A673 (cell line): ENCODE results near the gene H19. TPM values are rescaled to one million over a fixed set of nuclear protein-coding genes. Genes with fewer than 3 reads are reported as not detected.

Source experiments
- BruUV-seq: library from RNA; stranded (reverse); fragments of 400-500 nt; replicated peaks from 2 replicates; lab custom pipeline; 2021; lab: Mats Ljungman, UMichigan
- CTCF ChIA-PET: fragments of 300-600 bp; sonication (Branson Sonifier 250); formaldehyde crosslinking; loops from one replicate; lab custom pipeline; 2022; ENCODE audit warnings: antibody characterized with exemption; lab: Charles Lee
- POLR2A ChIA-PET: fragments of 300-600 bp; sonication (Branson Sonifier 250); formaldehyde crosslinking; loops from one replicate; lab custom pipeline; 2022; ENCODE audit warnings: antibody characterized with exemption; ENCODE audit not compliant: low non-redundant PET; lab: Charles Lee
- DNase-seq: peaks from one replicate; pipeline ENCODE4 v3.0.0-alpha.2; 2015; ENCODE audit warnings: low spot score
- H3K27ac ChIP-seq: fragments of 200-600 bp; sonication (generic); 2 replicates; pipeline ENCODE4 v1.5.1; 2016; ENCODE audit warnings: mixed run types, low read depth, mild to moderate bottlenecking, mixed read lengths, antibody characterized with exemption, low read length; ENCODE audit not compliant: poor library complexity, severe bottlenecking
- H3K27me3 ChIP-seq: fragments of 200-600 bp; sonication (generic); replicated peaks from 2 replicates; pipeline ENCODE4 v1.6.1; 2017; ENCODE audit warnings: mixed run types, low read depth, mild to moderate bottlenecking, mixed read lengths, antibody characterized with exemption, low read length; ENCODE audit not compliant: insufficient read depth, poor library complexity
- H3K36me3 ChIP-seq: fragments of 200-600 bp; sonication (generic); 2 replicates; pipeline ENCODE4 v1.6.1; 2016; ENCODE audit warnings: mixed run types, mild to moderate bottlenecking, mixed read lengths, antibody characterized with exemption, low read length; ENCODE audit not compliant: insufficient read depth, poor library complexity, severe bottlenecking
- H3K4me1 ChIP-seq: fragments of 200-600 bp; sonication (generic); 2 replicates; pipeline ENCODE4 v1.6.1; 2017; ENCODE audit warnings: mixed run types, mild to moderate bottlenecking, mixed read lengths, antibody characterized with exemption, low read length; ENCODE audit not compliant: insufficient read depth, poor library complexity, severe bottlenecking
- H3K4me3 ChIP-seq: fragments of 200-600 bp; sonication (generic); 2 replicates; pipeline ENCODE4 v1.5.1; 2016; ENCODE audit warnings: low read depth, mixed run types, mild to moderate bottlenecking, mixed read lengths, low read length; ENCODE audit not compliant: poor library complexity, severe bottlenecking
- H3K9me3 ChIP-seq: fragments of 200-600 bp; sonication (generic); 2 replicates; pipeline ENCODE4 v1.6.1; 2016; ENCODE audit warnings: mixed run types, low read depth, mild to moderate bottlenecking, mixed read lengths, antibody characterized with exemption, low read length; ENCODE audit not compliant: poor library complexity, severe bottlenecking
- CTCF ChIP-seq: fragments of 300-800, 200-600 bp; sonication (generic); conservative IDR thresholded peaks from 2 replicates; pipeline ENCODE4 v1.5.1; 2017; ENCODE audit warnings: low read depth, mild to moderate bottlenecking, antibody characterized with exemption, low read length, moderate library complexity, mixed read lengths
- EZH2 ChIP-seq: fragments of 200-600 bp; sonication (generic); IDR thresholded peaks from 2 replicates; pipeline ENCODE4 v1.6.1; 2017; ENCODE audit warnings: borderline replicate concordance, low read depth, mild to moderate bottlenecking, mixed read lengths, antibody characterized with exemption, low read length; ENCODE audit not compliant: poor library complexity, severe bottlenecking
- intact Hi-C: fragments of 100-400 bp; cut with micrococcal nuclease; formaldehyde crosslinking; loops from one replicate; pipeline ENCODE4 v1.10.0; 2022; ENCODE audit not compliant: unreplicated experiment
- total RNA-seq: library from RNA; stranded (reverse); gene quantifications from 2 replicates; pipeline ENCODE4 v1.2.3, GENCODE V29; 2021

H19 gene
- total RNA-seq, 1 experiment from 2014 or later: not detected

- BruUV-seq: no TSS peak
- Histone ChIP-seq H3K4me3 (no peak overlapping the region), H3K36me3 (no peaks in the 10 kb centered on the region), H3K27me3 (no peaks in the 10 kb centered on the region), H3K4me1 (no peaks in the 10 kb centered on the region), H3K27ac (no peak overlapping the region), H3K9me3 (no peaks in the 10 kb centered on the region)
- intact Hi-C loops: no loop called here
- TF ChIP-seq EZH2: no peak
- TF ChIP-seq CTCF: no peak
- DNase-seq: no peak
- POLR2A ChIA-PET: no interaction called here
- CTCF ChIA-PET: no interaction called here
Measured at GRCh38 chr11:1952806-1953482, 44.7 kb downstream of the H19 start.

DNA sequence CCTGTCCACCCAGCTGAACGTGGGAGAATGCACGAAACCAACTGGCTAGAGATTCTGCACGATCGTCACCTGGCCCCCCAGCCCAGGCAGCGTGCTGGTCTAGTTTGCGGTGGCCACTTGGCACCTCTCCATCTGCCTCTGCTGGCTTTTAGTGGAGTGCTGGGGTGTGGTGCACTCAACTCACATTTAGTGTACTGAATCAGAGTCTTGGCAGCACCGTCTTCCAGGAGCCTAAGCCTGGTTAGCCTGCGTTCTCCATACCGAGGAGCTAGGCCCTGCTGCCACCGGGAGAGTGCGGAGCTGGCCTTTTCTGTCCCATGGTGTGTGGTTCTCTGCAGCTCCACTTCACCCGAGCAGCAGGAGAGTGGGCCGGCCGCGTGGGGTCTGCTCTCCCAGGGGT is 47.7 kb downstream of the H19 start:
- intact Hi-C loops: no loop called here
- no TSS peak for BruUV-seq
- ChIA-PET CTCF (no interaction called here), POLR2A (no interaction called here)
- Histone ChIP-seq H3K27ac (no peak overlapping the region), H3K4me1 (no peaks in the 10 kb centered on the region), H3K36me3 (no peaks in the 10 kb centered on the region), H3K4me3 (no peak overlapping the region), H3K27me3 (no peaks in the 10 kb centered on the region), H3K9me3 (no peaks in the 10 kb centered on the region)
- TF ChIP-seq EZH2: no peak
- no peak for TF ChIP-seq CTCF
- DNase-seq: no peak

GRCh38 chr11:1949302-1949701 is 48.3 kb downstream of the H19 start:
- H3K4me1 ChIP-seq: no peaks in the 10 kb centered on the region
- no peaks in the 10 kb centered on the region for H3K36me3 ChIP-seq
- ChIA-PET POLR2A (no interaction called here), CTCF (interaction anchor here (0.9 to 1.0 kb wide), 2 partner anchors 202 to 297 kb away, joined by 3 read pairs; no protein-coding TSS in a partner anchor)
- no peaks in the 10 kb centered on the region for H3K9me3 ChIP-seq
- H3K27me3 ChIP-seq: no peaks in the 10 kb centered on the region
- BruUV-seq: no TSS peak
- TF ChIP-seq CTCF (no peak), EZH2 (no peak)
- DNase-seq: no peak
- no peak overlapping the region for H3K27ac ChIP-seq
- intact Hi-C loops: no loop called here
- H3K4me3 ChIP-seq: no peak overlapping the region
